Activated CD4-positive, alpha-beta T cell treated with anti-CD3 and anti-CD28 coated beads for 4 hours (primary cell): ENCODE data around the gene CAPN13.
"Not testable (repeated sequence)": the region's sequence is repeated elsewhere in the genome, so short reads cannot be mapped to it uniquely, and the experiment has no call there.

Experiments
- DNase-seq, 2 donors: peaks; one replicate each; pipeline ENCODE4 v3.0.0-alpha.2; 2020

The CAPN13 gene

GRCh38 chr2:30697242-30698103 lies 109.8 kb downstream of the CAPN13 start:
- not testable (repeated sequence) for DNase-seq

DNA sequence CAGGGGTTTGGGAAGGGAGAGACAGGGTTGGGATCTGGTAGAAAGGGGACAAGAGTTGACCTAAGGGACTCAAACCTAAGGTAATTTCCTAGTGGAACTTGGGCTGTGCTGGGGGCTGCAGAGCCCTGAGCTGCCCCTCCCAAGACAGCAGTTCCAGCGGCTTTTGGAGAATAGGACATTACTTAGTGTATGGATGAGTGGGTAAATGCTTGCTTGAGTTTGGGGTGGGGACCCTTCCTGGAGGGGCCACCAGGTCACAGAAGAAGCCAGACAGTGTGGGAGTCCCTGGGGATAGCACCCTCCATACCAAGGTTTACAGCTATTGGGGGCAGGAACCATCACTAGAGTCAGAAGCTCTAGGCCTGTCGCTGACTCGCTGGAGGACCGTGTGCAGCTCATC lies 111.5 kb downstream of the CAPN13 start:
- DNase-seq, result no peak

- DNase-seq, result no peak
These were observed 112.8 kb downstream of the CAPN13 start for GRCh38 chr2:30694286-30695055.

- DNase-seq, result no peak
These were observed 113.4 kb downstream of the CAPN13 start for GRCh38 chr2:30693821-30694281.

DNA sequence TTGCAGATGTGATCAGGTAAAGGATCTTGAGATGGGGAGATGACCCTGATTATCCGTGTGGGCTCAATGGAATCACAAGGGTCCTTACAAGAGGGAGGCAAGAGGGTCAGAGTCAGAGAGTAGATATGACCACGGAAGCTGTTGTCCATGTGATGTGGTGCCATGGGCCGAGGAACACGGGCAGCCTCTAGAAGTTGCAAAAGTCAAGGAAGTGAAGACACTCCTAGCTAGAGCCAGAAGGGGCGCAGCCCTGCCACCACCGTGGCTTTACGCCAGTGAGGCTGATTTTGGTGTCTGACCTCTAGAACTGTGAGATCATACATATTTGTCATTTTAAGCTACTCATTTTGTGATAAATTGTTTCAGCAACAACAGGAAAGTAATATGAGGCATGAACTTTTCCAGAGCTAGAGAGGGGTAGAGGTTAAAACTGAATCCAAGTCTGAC lies 114.4 kb downstream of the CAPN13 start:
- no peak for DNase-seq

DNA sequence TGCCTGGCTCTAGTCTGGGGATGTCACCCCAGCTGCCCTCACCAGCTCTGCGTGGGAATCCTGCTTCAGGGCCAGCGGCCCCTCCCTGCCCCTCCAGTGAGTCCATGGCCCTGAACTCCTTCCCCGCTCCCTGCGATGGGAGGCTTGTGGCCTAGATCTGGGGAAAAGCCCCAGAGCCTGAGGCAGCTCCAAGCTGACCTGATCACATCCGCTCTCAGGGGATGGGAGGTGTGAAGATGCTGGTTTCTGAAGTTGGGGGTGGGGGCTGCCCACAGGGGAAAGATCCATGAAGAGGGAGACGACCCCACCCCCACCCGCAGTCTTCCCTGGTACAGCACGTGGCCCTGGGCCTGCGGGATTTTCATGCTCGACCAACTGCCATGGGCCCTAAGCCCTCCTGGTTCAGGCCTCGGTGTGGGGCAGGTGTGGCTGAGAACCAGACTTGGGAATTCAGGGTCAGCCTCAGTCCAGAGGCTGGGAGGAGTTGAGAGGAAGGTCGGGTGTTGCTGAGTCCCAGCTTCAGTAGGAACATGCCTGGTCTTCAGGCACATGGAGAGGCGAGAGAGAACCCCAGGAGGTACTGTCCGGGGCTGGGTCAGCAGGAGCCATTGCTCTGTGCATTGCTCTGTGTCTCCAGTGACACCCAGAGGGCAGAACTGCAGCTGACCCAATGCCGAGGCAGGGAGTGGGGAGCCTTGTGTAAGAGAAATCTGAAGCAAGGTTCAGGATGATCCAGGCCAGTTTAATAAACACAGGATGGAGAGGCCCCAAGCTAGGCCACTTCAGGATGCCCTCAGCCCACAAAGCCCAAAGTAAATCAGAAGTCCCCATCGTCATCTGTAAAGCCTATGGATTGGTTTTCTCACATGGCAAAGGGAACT lies 115.1 kb downstream of the CAPN13 start:
- no peak for DNase-seq

GRCh38 chr2:30691091-30691947 lies 115.9 kb downstream of the CAPN13 start:
- no peak for DNase-seq

GRCh38 chr2:30690126-30690561 lies 117.1 kb downstream of the CAPN13 start:
- no peak for DNase-seq

- no peak for DNase-seq
These were observed 117.6 kb downstream of the CAPN13 start for GRCh38 chr2:30689496-30690125.

- DNase-seq, result no peak
These were observed 118.3 kb downstream of the CAPN13 start for GRCh38 chr2:30688956-30689401.

DNA sequence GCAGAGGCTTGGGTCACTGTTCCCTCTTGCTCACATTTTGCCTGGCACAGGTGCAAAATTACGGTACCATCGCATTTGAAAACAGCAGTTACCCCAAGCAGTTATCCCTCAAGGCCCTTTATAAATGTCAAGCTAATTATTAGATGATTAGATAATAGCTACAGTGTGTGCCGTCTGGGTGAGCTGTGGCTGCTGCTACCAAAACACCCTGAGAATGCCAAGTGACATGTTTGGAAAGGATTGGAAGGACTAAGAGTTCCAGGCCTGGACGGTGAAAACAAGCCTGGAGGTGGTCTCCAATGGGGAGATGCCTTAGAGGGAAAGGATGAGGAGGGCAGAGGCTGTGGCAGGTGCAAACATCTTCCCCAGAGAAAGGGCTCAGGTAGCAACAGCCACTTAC lies 120.6 kb downstream of the CAPN13 start:
- no peak for DNase-seq

DNA sequence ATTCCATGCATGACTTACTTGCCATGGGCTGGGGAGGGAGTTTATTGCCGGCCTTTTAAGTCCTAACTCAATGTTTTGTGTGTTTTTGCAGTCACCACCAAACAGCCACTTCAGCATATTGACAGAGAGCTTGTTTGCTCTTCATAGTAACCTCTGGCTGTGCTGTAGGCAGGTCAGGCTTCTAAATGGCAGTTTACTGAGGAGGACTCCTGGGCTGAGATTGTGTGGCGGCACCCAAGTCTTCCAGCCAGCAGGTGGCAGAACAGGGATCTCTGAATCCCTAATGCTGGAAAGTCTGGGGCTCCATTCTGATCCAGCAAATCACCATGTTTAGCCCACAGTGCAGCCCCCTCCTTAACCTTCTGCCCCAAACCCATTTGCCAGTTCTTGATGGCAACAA lies 121.2 kb downstream of the CAPN13 start:
- no peak for DNase-seq

DNA sequence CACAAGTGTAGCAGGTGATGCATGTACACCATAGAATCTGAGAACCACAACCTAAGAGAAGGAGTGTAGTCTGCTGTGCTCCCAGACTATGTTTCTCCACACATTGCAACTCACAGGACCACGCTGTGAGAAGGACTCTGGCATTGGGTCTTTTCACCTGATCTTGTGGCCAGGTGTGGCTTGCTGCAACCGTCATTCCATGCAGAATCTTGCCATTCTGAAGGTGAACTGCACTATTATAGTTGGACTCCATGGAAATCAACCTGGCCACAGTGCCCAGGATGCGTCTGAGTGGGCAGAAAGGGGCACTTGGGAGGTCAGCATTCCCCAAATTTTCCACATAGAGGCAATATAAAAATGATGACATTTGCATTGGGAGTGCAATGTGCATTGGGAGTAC lies 122.2 kb downstream of the CAPN13 start:
- DNase-seq, result no peak

DNA sequence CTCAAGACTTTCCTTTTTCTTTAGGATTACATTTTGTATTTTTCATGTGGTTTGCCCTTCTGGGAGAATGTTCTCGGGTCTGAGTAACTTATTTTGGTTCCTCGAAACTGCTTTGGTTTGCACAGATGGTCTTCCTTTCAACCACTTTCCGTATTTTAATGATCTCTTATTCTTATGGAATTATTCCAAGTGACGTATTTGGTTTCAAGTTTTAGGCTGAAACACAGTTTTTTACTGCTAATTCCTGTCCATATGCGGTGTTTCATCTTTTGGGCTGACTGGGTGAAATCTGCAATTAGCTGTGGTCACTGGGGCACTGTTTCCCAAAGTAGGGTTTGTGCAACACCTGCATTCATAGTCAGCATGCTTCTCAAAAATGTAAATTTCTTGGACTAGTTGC lies 122.7 kb downstream of the CAPN13 start:
- DNase-seq, result no peak

GRCh38 chr2:30684026-30684425 lies 123.2 kb downstream of the CAPN13 start:
- no peak for DNase-seq

- no peak for DNase-seq
These were observed 123.8 kb downstream of the CAPN13 start for GRCh38 chr2:30683236-30683956.

DNA sequence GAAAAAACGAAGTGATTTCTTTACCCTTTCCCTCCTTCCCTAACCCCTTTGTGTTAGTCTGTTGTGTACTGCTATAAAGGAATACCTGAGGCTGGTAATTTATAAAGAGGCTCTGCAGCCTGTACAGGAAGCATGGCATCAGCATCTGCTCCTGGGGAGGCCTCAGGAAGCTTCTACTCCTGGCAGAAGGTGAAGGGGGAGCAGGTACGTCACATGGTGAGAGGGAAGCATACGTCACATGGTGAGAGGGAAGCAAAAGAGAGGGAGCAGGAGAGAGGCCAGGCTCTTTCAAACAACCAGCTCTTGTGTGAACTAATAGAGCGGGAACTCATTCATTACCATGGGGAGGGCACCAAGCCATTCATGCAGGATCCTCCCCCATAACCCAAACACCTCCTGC lies 126.2 kb downstream of the CAPN13 start:
- no peak for DNase-seq

- no peak for DNase-seq
These were observed 127.1 kb downstream of the CAPN13 start for GRCh38 chr2:30680121-30680520.

GRCh38 chr2:30679426-30680088 lies 127.7 kb downstream of the CAPN13 start:
- DNase-seq, result no peak
